SK-N-SH (cell line): ENCODE results near the gene ZDHHC8. TPM values are rescaled to one million over a fixed set of nuclear protein-coding genes. Genes with fewer than 3 reads are reported as not detected.

Experiments used
- CTCF ChIA-PET: fragments of 300-600, 350-600 bp; formaldehyde crosslinking; extraction: SDS; loops from one replicate; lab custom pipeline; 2021; lab: Yijun Ruan, JAX
- POLR2A ChIA-PET: fragments of 350-600 bp; sonication (Branson Sonifier 250); formaldehyde crosslinking; extraction: SDS; loops from one replicate; lab custom pipeline; 2020; ENCODE audit warnings: antibody characterized with exemption, inconsistent platforms; lab: Yijun Ruan, JAX
- DNase-seq: peaks from one replicate; pipeline ENCODE4 v3.0.0; 2012
- H2AFZ ChIP-seq: fragments of 200-600 bp; sonication (generic); 2 replicates; pipeline ENCODE4 v1.8.1; 2016; ENCODE audit warnings: antibody characterized with exemption, mild to moderate bottlenecking, low read depth
- H3F3A ChIP-seq: fragments of 200-600 bp; sonication (generic); replicated peaks from 2 replicates; pipeline ENCODE3; 2016; ENCODE audit warnings: antibody characterized with exemption, mild to moderate bottlenecking; ENCODE audit not compliant: insufficient read depth
- H3K27ac ChIP-seq, 2 experiments: fragments of 200-500 bp in 1 of 2; fragments of 200-600 bp in 1 of 2; sonication (Bioruptor generic) in 1 of 2; sonication (generic), shearing (Covaris generic) in 1 of 2; 2 replicates each; pipeline versions ENCODE4 v1.5.1 to v1.6.1; 2014 to 2016; ENCODE audit warnings: low read depth in 2 of 2, inconsistent platforms in 1 of 2, low read length in 1 of 2, mild to moderate bottlenecking in 1 of 2, mixed read lengths in 1 of 2
- H3K27me3 ChIP-seq: fragments of 200-600 bp; sonication (generic), shearing (Covaris generic); 2 replicates; pipeline ENCODE4 v1.6.1; 2016; ENCODE audit warnings: mixed run types; ENCODE audit not compliant: insufficient read depth
- H3K36me3 ChIP-seq, 2 experiments: fragments of 200-500 bp in 1 of 2; fragments of 200-600 bp in 1 of 2; sonication (Bioruptor generic) in 1 of 2; sonication (generic) in 1 of 2; replicated peaks in 1 of 2; 2 replicates each; pipeline versions ENCODE3 to v1.5.1; 2014 to 2016; ENCODE audit warnings: low read length in 1 of 2, mild to moderate bottlenecking in 1 of 2; ENCODE audit not compliant: insufficient read depth in 2 of 2, control insufficient read depth in 1 of 2
- H3K4me1 ChIP-seq, 2 experiments: fragments of 200-500 bp in 1 of 2; fragments of 200-600 bp in 1 of 2; sonication (Bioruptor generic) in 1 of 2; sonication (generic), shearing (Covaris generic) in 1 of 2; 2 replicates each; pipeline versions ENCODE4 v1.5.1 to v1.6.1; 2014 to 2016; ENCODE audit warnings: low read depth in 1 of 2, low read length in 1 of 2, mixed run types in 1 of 2; ENCODE audit not compliant: insufficient read depth in 2 of 2, control insufficient read depth in 1 of 2
- H3K4me2 ChIP-seq: fragments of 200-600 bp; sonication (generic), shearing (Covaris generic); 2 replicates; pipeline ENCODE4 v1.6.1; 2017; ENCODE audit warnings: mixed run types
- H3K4me3 ChIP-seq, 2 experiments: fragments of 200-500 bp in 1 of 2; fragments of 200-600 bp in 1 of 2; sonication (Bioruptor generic) in 1 of 2; sonication (generic), shearing (Covaris generic) in 1 of 2; 2 replicates each; pipeline versions ENCODE4 v1.5.1 to v1.8.1; 2014 to 2016; ENCODE audit warnings: low read depth in 2 of 2, inconsistent platforms in 1 of 2, low read length in 1 of 2, mild to moderate bottlenecking in 1 of 2, mixed read lengths in 1 of 2, moderate library complexity in 1 of 2
- H3K79me2 ChIP-seq: fragments of 200-600 bp; sonication (generic); 2 replicates; pipeline ENCODE4 v1.8.1; 2017; ENCODE audit warnings: mild to moderate bottlenecking; ENCODE audit not compliant: insufficient read depth
- H3K9ac ChIP-seq: fragments of 200-600 bp; sonication (generic); 2 replicates; pipeline ENCODE4 v1.6.1; 2017; ENCODE audit warnings: mixed run types
- H3K9me2 ChIP-seq: fragments of 200-600 bp; sonication (generic); 2 replicates; pipeline ENCODE4 v1.6.1; 2017; ENCODE audit warnings: mixed run types
- H3K9me3 ChIP-seq: fragments of 200-600 bp; sonication (generic); 2 replicates; pipeline ENCODE4 v1.6.1; 2017; ENCODE audit warnings: mixed run types, mild to moderate bottlenecking, moderate library complexity
- H4K20me1 ChIP-seq: fragments of 200-600 bp; sonication (generic); 2 replicates; pipeline ENCODE4 v1.6.1; 2017; ENCODE audit warnings: mild to moderate bottlenecking, mixed run types; ENCODE audit not compliant: insufficient read depth
- CHD2 ChIP-seq: fragments of 150-350 bp; IDR thresholded peaks from 2 replicates; pipeline ENCODE4 v1.6.1; 2018; ENCODE audit warnings: low read length; ENCODE audit not compliant: partially characterized antibody
- EZH2phosphoT487 ChIP-seq: fragments of 200-600 bp; sonication (generic); IDR thresholded peaks from 2 replicates; pipeline ENCODE4 v1.6.1; 2017; ENCODE audit warnings: low read depth, mixed run types, mild to moderate bottlenecking, antibody characterized with exemption, moderate library complexity, borderline replicate concordance
- FOXJ3 ChIP-seq: sonication (generic); formaldehyde crosslinking; IDR thresholded peaks from 2 replicates; pipeline ENCODE4 v1.5.1; 2020; ENCODE audit warnings: mild to moderate bottlenecking, missing genetic modification reagents
- GABPA ChIP-seq: IDR thresholded peaks from 2 replicates; pipeline ENCODE4 v1.4.0; 2012; ENCODE audit warnings: low read depth, mild to moderate bottlenecking
- JUND ChIP-seq: IDR thresholded peaks from 2 replicates; pipeline ENCODE4 v1.4.0; 2012
- MEF2A ChIP-seq: IDR thresholded peaks from 2 replicates; pipeline ENCODE4 v1.4.0; 2012; ENCODE audit warnings: low read depth, borderline replicate concordance
- MXI1 ChIP-seq: IDR thresholded peaks from 2 replicates; pipeline ENCODE4 v1.6.1; 2012; ENCODE audit warnings: mild to moderate bottlenecking, low read depth, low read length, improper control_type of control experiment
- RAD21 ChIP-seq: IDR thresholded peaks from 2 replicates; pipeline ENCODE4 v1.6.1; 2012; ENCODE audit warnings: mild to moderate bottlenecking, low read length
- SMC3 ChIP-seq: IDR thresholded peaks from 2 replicates; pipeline ENCODE4 v1.6.1; 2012; ENCODE audit warnings: low read depth, low read length, improper control_type of control experiment
- TAF1 ChIP-seq: IDR thresholded peaks from 2 replicates; pipeline ENCODE4 v1.6.1; 2012; ENCODE audit warnings: low read depth, mild to moderate bottlenecking, low read length, moderate library complexity, borderline replicate concordance
- TCF12 ChIP-seq: IDR thresholded peaks from 2 replicates; pipeline ENCODE4 v1.4.0; 2012
- TEAD4 ChIP-seq: IDR thresholded peaks from 2 replicates; pipeline ENCODE4 v1.4.0; 2012; ENCODE audit warnings: mild to moderate bottlenecking, borderline replicate concordance; ENCODE audit not compliant: insufficient read depth
- WGBS: methylation state at CpG from one replicate; pipeline ENCODE4 v1.1.6; 2017; ENCODE audit warnings: low lambda C conversion rate; 5-methylcytosine and 5-hydroxymethylcytosine counted together
- polyA plus RNA-seq, 3 experiments: library from polyadenylated mRNA; depleted of rRNA; stranded (reverse); fragments of >200 nt; gene quantifications; 2 replicates each; pipeline ENCODE4 v1.2.3, GENCODE V29; 2012
- TF ChIP-seq, protein P1 (sequence below): IDR thresholded peaks from 2 replicates; pipeline ENCODE4 v1.6.1; 2012; ENCODE audit warnings: mild to moderate bottlenecking, low read depth, low read length, moderate library complexity
- TF ChIP-seq, protein P2 (sequence below): IDR thresholded peaks from 2 replicates; pipeline ENCODE4 v1.4.0; 2012; ENCODE audit warnings: low read depth

ZDHHC8 gene
- polyA plus RNA-seq, 1 of the 3 experiments (the other 2 are of a cell fraction), result 65.3 TPM

DNA sequence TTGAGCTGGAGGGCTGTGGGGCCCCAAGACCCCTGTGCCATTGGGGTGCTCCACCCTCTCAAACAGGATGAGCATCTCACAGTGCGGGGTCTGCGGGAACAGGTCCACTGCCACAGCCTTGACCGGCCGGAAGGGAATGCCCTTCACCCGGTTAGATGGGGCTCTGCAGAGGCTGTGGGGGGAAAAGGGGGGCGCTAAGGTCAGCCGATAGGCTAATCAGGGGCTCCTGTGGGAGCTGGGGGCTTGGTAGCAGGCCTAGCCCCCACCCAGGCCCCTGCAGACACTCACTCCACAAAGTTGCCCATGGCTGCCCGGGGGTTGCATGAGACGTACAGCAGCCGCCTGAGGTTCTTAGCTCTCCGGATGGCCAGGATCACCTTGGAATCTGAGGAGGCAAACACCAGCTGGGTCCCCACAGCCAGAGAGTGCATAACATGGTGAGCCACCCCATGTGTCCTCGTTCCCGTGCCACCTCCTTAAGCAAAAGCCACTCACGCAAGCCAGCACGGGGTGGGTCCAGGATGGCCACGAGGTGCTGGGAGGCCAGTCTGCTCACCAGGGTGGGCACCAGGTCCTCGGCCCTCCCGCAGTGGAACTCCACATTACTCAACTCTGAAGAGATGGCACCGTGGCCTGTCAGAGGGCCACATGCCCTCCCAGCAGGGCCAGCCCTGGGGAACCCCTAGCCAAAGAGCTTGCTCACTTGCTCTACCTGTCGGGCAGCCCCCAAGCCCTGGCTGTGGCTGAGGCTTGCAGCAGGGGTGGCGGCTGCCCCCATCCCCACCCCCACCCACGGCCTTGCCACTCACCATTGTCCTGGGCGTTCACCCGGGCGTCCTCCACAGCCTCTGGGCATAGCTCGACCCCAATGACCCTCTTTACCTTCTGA lies 18.7 kb upstream of the ZDHHC8 start:
- 91% methylated on average over 12 of the region's 26 CpGs for WGBS
- H3K9me3 ChIP-seq, result no peaks in the 10 kb centered on the region
- no peak overlapping the region for H3K4me3 ChIP-seq
- no peaks in the 10 kb centered on the region for H3K9me2 ChIP-seq
- CTCF ChIA-PET, result interaction anchor here (1.5 to 2.3 kb wide), 2 partner anchors 28 to 154 kb away, joined by 3 to 10 read pairs; no protein-coding TSS in a partner anchor
- peaks cover 15 to 75% of the 10 kb centered on the region in 2 experiments for H3K36me3 ChIP-seq
- H2AFZ ChIP-seq, result no peak overlapping the region
- POLR2A ChIA-PET, result interaction anchor here (1.7 kb wide), 1 partner anchor 15 kb away, joined by 5 read pairs; no protein-coding TSS in a partner anchor
- H3K4me1 ChIP-seq, result peaks cover 7 to 14% of the 10 kb centered on the region in 2 experiments; a peak in 1 of 4 replicates
- DNase-seq, result no peak
- H3K79me2 ChIP-seq, result peaks cover 30% of the 10 kb centered on the region
- H3K4me2 ChIP-seq, result no peak overlapping the region
- peaks cover 16% of the 10 kb centered on the region for H3F3A ChIP-seq
- H3K27ac ChIP-seq, result no peak overlapping the region; a peak in 1 of 4 replicates
- 0 out of 2 replicates have a peak, but pooled peaks cover 8% of the 10 kb centered on the region for H4K20me1 ChIP-seq
- TF ChIP-seq FOXJ3, result no peak
- TF ChIP-seq, protein P1, sequence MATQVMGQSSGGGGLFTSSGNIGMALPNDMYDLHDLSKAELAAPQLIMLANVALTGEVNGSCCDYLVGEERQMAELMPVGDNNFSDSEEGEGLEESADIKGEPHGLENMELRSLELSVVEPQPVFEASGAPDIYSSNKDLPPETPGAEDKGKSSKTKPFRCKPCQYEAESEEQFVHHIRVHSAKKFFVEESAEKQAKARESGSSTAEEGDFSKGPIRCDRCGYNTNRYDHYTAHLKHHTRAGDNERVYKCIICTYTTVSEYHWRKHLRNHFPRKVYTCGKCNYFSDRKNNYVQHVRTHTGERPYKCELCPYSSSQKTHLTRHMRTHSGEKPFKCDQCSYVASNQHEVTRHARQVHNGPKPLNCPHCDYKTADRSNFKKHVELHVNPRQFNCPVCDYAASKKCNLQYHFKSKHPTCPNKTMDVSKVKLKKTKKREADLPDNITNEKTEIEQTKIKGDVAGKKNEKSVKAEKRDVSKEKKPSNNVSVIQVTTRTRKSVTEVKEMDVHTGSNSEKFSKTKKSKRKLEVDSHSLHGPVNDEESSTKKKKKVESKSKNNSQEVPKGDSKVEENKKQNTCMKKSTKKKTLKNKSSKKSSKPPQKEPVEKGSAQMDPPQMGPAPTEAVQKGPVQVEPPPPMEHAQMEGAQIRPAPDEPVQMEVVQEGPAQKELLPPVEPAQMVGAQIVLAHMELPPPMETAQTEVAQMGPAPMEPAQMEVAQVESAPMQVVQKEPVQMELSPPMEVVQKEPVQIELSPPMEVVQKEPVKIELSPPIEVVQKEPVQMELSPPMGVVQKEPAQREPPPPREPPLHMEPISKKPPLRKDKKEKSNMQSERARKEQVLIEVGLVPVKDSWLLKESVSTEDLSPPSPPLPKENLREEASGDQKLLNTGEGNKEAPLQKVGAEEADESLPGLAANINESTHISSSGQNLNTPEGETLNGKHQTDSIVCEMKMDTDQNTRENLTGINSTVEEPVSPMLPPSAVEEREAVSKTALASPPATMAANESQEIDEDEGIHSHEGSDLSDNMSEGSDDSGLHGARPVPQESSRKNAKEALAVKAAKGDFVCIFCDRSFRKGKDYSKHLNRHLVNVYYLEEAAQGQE, result no peak
- no peak for TF ChIP-seq CHD2
- no peak for TF ChIP-seq EZH2phosphoT487
- TF ChIP-seq GABPA, result no peak
- TF ChIP-seq MXI1, result no peak
- TF ChIP-seq SMC3, result no peak
- TF ChIP-seq TEAD4, result no peak
- TF ChIP-seq TCF12, result no peak
- no peak for TF ChIP-seq RAD21
- TF ChIP-seq TAF1, result no peak
- no peak for TF ChIP-seq JUND
- TF ChIP-seq, protein P2, sequence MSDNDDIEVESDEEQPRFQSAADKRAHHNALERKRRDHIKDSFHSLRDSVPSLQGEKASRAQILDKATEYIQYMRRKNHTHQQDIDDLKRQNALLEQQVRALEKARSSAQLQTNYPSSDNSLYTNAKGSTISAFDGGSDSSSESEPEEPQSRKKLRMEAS, result no peak
- TF ChIP-seq MEF2A, result no peak
- TF ChIP-seq, all 33 proteins: peak for 0
- no peak overlapping the region for H3K9ac ChIP-seq
- no peaks in the 10 kb centered on the region for H3K27me3 ChIP-seq
